ENCODE results near the gene NDUFB10. TPM values are rescaled to one million over a fixed set of nuclear protein-coding genes. Genes with fewer than 3 reads are reported as not detected.

The NDUFB10 gene
- total and polyA plus RNA-seq, 2 experiments from 2014 or later = 244 to 495 TPM

DNA sequence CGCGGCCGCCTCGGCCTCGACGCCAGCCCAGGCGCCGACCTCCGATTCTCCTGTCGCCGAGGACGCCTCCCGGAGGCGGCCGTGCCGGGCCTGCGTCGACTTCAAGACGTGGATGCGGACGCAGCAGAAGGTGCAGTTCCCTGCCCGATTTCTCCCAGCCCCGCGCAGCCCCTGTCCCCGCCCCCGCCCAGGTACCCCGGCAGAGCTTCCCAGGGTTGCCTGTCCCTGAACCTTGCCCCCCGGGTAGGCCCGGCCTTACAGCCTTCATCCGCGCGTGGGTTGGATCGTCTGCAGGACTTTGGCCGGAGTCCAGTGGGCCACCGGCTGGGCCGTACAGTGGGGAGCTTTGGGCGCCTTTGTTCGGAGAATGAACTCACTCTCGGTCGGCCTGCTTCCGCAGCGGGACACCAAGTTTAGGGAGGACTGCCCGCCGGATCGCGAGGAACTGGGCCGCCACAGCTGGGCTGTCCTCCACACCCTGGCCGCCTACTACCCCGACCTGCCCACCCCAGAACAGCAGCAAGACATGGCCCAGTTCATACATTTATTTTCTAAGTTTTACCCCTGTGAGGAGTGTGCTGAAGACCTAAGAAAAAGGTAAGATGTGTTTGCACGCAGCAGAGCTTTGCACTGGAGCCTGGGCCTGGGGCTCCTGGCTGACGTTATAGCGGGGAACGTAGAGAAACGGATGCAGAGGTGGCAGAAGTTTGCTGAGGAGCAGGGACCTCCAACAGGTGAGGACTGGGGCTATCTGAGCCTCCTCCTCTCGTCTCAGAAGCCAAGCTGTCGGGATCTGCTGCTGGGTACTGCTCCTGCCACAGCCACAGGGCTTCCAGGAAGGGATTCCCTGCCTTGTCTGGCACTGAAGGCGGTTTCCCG is 25.2 kb downstream of the NDUFB10 start:
- Histone ChIP-seq H3F3A (replicated peaks; ENCODE audit: low read depth) (peaks cover 38% of the 10 kb centered on the region), H3K9me2 (ENCODE audit: insufficient read depth) (no peaks in the 10 kb centered on the region), H2AFZ (peak overlapping the region; percentile 47; the same call in 1 of the 2 replicates), H3K79me2 (replicated peaks; ENCODE audit: insufficient read depth) (peaks cover 4% of the 10 kb centered on the region; the same call in 1 of the 2 replicates), H3K27me3 (ENCODE audit: insufficient read depth) (peaks cover 54% of the 10 kb centered on the region), H3K4me1 (ENCODE audit: insufficient read depth) (peaks cover 24% of the 10 kb centered on the region), H3K36me3 (ENCODE audit: insufficient read depth) (no peaks in the 10 kb centered on the region), H4K20me1 (replicated peaks; ENCODE audit: insufficient read depth) (no peaks in the 10 kb centered on the region; the same call in 1 of the 2 replicates), H3K4me3 (peak overlapping the region; percentile 95), H3K27ac (ENCODE audit: low read depth) (peak overlapping the region; percentile 50; the same call in 1 of the 2 replicates), H3K4me2 (peak overlapping the region; percentile 96)
- H3K36me3 Mint-ChIP-seq (ENCODE audit: low read depth) = peaks cover 17% of the 10 kb centered on the region
- peaks cover 30% of the 10 kb centered on the region for H3K4me1 Mint-ChIP-seq
- no peaks in the 10 kb centered on the region for H3K9me3 Mint-ChIP-seq
- peak overlapping the region; percentile 89 for H3K27ac Mint-ChIP-seq
- peaks cover 70% of the 10 kb centered on the region for H3K27me3 Mint-ChIP-seq (ENCODE audit: insufficient read depth, low read depth, poor library complexity)
- ATAC-seq (peak; percentile 5; the same call in 2 of the 3 replicates), DNase-seq (ENCODE audit: low spot score) (peak; percentile 70)
- TF ChIP-seq REST (IDR thresholded peaks at IDR 0.05; ENCODE audit: unreplicated experiment) (no peak), ZNF462 (CRISPR knock-in tag; IDR thresholded peaks at IDR 0.05) (no peak), JUNB (IDR thresholded peaks at IDR 0.05; ENCODE audit: unreplicated experiment) (no peak), POLR2AphosphoS5 (IDR thresholded peaks at IDR 0.05; ENCODE audit: low read depth) (no peak), ETS1 (IDR thresholded peaks at IDR 0.05) (no peak), EZH2 (IDR thresholded peaks at IDR 0.05; ENCODE audit: low read depth, unreplicated experiment) (no peak), CREB1 (CRISPR knock-in tag; IDR thresholded peaks at IDR 0.05; ENCODE audit: low read depth) (no peak), STAT1 (IDR thresholded peaks at IDR 0.05; ENCODE audit: unreplicated experiment) (no peak)
- TF ChIP-seq, protein P1, sequence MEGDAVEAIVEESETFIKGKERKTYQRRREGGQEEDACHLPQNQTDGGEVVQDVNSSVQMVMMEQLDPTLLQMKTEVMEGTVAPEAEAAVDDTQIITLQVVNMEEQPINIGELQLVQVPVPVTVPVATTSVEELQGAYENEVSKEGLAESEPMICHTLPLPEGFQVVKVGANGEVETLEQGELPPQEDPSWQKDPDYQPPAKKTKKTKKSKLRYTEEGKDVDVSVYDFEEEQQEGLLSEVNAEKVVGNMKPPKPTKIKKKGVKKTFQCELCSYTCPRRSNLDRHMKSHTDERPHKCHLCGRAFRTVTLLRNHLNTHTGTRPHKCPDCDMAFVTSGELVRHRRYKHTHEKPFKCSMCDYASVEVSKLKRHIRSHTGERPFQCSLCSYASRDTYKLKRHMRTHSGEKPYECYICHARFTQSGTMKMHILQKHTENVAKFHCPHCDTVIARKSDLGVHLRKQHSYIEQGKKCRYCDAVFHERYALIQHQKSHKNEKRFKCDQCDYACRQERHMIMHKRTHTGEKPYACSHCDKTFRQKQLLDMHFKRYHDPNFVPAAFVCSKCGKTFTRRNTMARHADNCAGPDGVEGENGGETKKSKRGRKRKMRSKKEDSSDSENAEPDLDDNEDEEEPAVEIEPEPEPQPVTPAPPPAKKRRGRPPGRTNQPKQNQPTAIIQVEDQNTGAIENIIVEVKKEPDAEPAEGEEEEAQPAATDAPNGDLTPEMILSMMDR (conservative IDR thresholded peaks at IDR 0.05; ENCODE audit: low read depth in 2 of 2) = no peak
- peak overlapping the region; percentile 92 for H3K4me3 Mint-ChIP-seq
